HUES48 (cell line): Measurements from ENCODE around the gene AGMO.
A peak's percentile ranks its signal among the peaks of the same experiment; 100 is the strongest.

Source experiments
- H3K27ac ChIP-seq: one replicate; pipeline ENCODE4 v1.7.0; 2013; ENCODE audit warnings: low read depth, low read length, inconsistent platforms
- H3K27me3 ChIP-seq: 2 replicates; pipeline ENCODE4 v1.6.1; 2013; ENCODE audit warnings: mild to moderate bottlenecking, low read length; ENCODE audit not compliant: control insufficient read depth, insufficient read depth
- H3K36me3 ChIP-seq: 2 replicates; pipeline ENCODE4 v1.6.1; 2013; ENCODE audit warnings: low read length; ENCODE audit not compliant: control insufficient read depth, insufficient read depth
- H3K4me1 ChIP-seq: 2 replicates; pipeline ENCODE4 v1.6.1; 2013; ENCODE audit warnings: mild to moderate bottlenecking, low read length; ENCODE audit not compliant: control insufficient read depth, insufficient read depth
- H3K4me3 ChIP-seq: 2 replicates; pipeline ENCODE4 v1.5.1; 2013; ENCODE audit warnings: mild to moderate bottlenecking, low read depth, low read length
- H3K9ac ChIP-seq: 2 replicates; pipeline ENCODE4 v1.6.1; 2013; ENCODE audit warnings: mild to moderate bottlenecking, low read depth, low read length, moderate library complexity
- H3K9me3 ChIP-seq: 2 replicates; pipeline ENCODE4 v1.6.1; 2013; ENCODE audit warnings: low read length; ENCODE audit not compliant: control insufficient read depth, insufficient read depth

The AGMO gene

DNA sequence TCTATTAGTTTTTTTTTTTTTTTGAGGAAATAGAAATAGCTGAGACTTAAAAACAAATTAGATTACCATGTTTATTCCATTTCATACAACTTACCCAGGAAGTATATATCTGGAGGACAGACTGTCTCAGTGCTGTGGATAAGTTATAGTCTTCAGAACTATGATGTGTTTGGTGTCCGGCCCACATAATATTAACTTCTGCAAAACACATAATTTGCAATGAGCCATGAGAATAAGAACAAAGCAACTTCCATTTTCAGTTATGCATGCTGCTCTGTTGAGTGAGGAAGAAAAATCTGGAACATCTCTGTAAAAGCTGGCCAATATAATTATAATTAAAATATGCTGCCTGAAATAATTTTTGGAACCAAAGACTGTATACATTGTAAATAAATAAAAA is 130.9 kb downstream of the AGMO start:
- no peaks in the 10 kb centered on the region for H3K9me3 ChIP-seq
- H3K9ac ChIP-seq: no peak overlapping the region
- H3K27ac ChIP-seq: no peak overlapping the region
- H3K27me3 ChIP-seq: no peaks in the 10 kb centered on the region
- H3K36me3 ChIP-seq: no peaks in the 10 kb centered on the region
- H3K4me3 ChIP-seq: no peak overlapping the region
- no peaks in the 10 kb centered on the region for H3K4me1 ChIP-seq

DNA sequence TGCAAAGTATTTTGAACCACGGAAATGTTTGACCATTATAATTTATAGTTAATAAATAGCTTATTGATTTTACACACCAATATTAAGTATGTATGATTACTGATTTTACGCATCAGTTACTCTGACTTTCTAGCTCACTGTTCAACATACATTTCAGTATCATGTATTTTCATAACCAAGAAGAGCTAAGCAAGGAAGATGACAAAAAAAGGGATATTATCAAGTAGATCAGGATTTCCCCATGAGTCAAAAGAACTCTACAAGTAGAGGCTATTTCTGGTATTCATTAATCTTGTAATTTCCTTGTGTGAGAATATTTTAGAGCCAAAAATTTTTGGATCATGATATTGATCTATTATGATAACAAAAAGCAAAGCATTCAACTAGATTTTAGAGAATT is 131.6 kb downstream of the AGMO start:
- Histone ChIP-seq H3K27ac (no peak overlapping the region), H3K9me3 (no peaks in the 10 kb centered on the region), H3K4me1 (no peaks in the 10 kb centered on the region), H3K27me3 (no peaks in the 10 kb centered on the region), H3K9ac (no peak overlapping the region), H3K4me3 (no peak overlapping the region), H3K36me3 (no peaks in the 10 kb centered on the region)

DNA sequence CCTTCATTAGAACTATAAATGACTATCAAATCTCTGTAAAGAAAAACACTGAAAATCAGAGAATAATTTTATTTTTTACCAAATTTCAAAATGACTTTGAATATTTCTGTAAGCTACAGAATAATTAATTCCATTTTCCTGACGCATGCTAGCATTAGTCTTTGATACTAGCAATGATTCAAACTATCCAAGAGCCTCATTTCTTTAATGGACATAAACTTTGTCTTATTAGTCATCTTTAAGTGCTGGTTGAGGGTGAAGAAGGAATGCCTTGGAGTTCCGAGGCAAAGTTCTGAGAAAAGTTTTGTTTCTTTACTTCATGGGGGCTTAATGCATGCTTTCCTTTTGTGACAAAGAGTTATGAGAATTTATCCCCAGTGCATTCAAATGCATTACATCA is 137.3 kb downstream of the AGMO start:
- Histone ChIP-seq H3K27me3 (no peaks in the 10 kb centered on the region), H3K9ac (no peak overlapping the region), H3K4me3 (no peak overlapping the region), H3K27ac (no peak overlapping the region), H3K4me1 (no peaks in the 10 kb centered on the region), H3K9me3 (no peaks in the 10 kb centered on the region), H3K36me3 (no peaks in the 10 kb centered on the region)

DNA sequence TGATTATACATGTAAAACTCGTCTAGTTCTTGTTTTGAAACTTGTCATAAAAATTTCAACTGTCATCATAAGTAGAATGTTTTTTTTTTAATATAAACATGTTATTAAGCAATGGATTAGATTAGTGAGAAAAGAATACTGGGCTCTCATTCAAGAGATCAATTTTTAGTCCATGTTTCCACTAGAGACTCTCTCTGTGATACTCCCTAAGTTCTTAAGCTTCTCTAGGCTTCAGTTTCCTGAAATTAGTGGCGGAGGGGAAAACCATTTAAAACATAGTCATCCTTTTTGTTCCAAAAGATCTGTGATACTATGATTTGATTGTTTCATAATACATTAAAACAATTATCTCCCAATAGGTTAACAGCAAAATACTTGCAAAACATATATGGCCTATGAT is 142.2 kb downstream of the AGMO start:
- Histone ChIP-seq H3K9me3 (peaks cover 5% of the 10 kb centered on the region; the same call in 1 of the 2 replicates), H3K27me3 (no peaks in the 10 kb centered on the region), H3K9ac (no peak overlapping the region), H3K36me3 (no peaks in the 10 kb centered on the region), H3K4me3 (no peak overlapping the region), H3K4me1 (no peaks in the 10 kb centered on the region), H3K27ac (no peak overlapping the region)

DNA sequence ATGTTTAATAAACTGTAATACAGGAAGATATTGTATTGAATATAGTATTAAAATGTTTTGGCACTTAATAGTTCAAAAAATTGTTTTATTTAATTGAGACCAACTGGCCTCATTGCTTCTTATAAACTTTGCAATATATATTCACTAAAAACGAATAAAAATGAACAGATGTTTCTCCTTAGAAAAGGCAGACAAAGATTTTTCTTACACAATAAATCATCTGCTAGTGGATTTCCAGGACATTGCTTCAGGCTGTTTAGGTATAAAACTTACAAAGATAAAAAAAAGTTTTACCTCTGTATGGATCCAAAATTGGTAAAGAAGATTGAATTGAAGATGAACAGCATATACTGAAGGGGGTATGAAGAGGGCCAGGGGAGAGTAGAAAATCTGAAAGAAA is 143.6 kb downstream of the AGMO start:
- H3K4me1 ChIP-seq: no peaks in the 10 kb centered on the region
- no peaks in the 10 kb centered on the region for H3K27me3 ChIP-seq
- H3K27ac ChIP-seq: no peak overlapping the region
- no peaks in the 10 kb centered on the region for H3K36me3 ChIP-seq
- no peak overlapping the region for H3K4me3 ChIP-seq
- peaks cover 9% of the 10 kb centered on the region; the same call in 1 of the 2 replicates for H3K9me3 ChIP-seq
- no peak overlapping the region for H3K9ac ChIP-seq

DNA sequence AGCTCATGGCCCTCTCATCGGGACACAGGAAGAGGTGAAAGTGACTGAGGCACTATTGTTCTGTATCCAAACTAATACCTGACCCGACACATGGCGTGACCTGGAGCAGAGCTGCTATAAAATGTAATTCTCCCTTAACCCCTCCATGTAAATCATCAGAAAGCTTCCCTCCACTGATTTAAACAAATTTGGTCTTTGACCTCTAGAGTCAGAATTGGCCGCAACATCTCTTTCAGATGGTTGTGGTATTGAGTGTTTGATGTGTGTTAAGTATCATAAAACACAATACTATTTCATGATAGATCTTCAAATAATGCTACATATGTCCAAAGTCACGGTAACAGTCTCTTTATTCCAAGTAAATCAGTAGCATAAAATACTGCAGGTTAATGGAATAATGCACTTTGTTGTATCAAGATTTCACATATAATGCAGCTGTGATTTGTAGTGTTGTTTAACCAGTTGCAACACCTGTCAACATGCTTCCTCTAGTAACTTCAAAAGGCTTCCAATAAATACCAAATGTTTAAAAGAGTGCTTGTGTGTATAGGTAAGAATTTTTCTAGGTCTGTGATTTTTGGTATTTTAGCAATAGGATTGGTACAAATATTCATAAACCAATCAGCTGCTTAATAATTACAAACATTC is 144.3 kb downstream of the AGMO start:
- no peak overlapping the region for H3K27ac ChIP-seq
- H3K4me1 ChIP-seq: no peaks in the 10 kb centered on the region
- peaks cover 9% of the 10 kb centered on the region; the same call in 1 of the 2 replicates for H3K9me3 ChIP-seq
- H3K9ac ChIP-seq: no peak overlapping the region
- H3K4me3 ChIP-seq: no peak overlapping the region
- no peaks in the 10 kb centered on the region for H3K27me3 ChIP-seq
- no peaks in the 10 kb centered on the region for H3K36me3 ChIP-seq

DNA sequence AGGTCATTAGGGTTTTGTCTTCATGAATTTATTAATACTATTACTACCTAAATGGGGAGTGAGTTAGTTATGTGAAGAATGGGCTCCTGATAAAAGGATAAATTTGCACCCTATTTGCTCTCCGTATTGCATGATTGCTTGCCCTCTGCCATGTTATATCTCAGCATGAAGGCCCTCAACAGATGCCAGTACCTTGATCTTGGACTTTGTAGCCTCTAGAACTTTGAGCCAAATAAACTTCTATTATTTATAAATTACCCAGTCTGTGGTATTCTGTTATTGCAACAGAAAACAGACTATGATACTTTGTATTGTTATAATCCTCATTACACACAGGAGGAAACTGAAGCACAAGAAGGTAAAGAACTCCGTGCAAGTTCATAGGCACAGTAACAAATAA is 150.8 kb downstream of the AGMO start:
- Histone ChIP-seq H3K27me3 (no peaks in the 10 kb centered on the region), H3K4me3 (no peak overlapping the region), H3K9me3 (peaks cover 9% of the 10 kb centered on the region; the same call in 1 of the 2 replicates), H3K36me3 (no peaks in the 10 kb centered on the region), H3K9ac (no peak overlapping the region), H3K4me1 (no peaks in the 10 kb centered on the region), H3K27ac (no peak overlapping the region)

DNA sequence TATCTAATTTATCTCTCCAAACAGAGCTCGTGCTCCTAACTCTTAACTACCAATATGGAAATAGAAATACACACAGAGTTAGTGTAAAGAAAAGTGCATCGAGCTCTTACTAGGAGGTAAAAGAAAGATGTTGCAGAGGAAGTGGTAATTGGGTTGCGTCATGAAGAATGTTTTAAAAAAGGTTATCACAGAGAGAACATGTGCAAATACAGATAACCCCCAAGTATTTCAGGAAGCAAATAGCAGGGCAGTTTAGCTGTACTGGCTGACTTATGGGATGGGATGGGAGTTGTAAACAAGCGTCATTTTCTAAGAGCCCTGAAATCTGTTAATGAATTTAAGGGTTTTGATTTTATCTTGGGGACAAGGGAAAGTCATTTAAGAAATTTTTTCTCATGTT is 153.9 kb downstream of the AGMO start:
- Histone ChIP-seq H3K36me3 (no peaks in the 10 kb centered on the region), H3K4me1 (peaks cover 4% of the 10 kb centered on the region), H3K27me3 (no peaks in the 10 kb centered on the region), H3K9me3 (no peaks in the 10 kb centered on the region), H3K27ac (no peak overlapping the region), H3K9ac (no peak overlapping the region), H3K4me3 (no peak overlapping the region)

DNA sequence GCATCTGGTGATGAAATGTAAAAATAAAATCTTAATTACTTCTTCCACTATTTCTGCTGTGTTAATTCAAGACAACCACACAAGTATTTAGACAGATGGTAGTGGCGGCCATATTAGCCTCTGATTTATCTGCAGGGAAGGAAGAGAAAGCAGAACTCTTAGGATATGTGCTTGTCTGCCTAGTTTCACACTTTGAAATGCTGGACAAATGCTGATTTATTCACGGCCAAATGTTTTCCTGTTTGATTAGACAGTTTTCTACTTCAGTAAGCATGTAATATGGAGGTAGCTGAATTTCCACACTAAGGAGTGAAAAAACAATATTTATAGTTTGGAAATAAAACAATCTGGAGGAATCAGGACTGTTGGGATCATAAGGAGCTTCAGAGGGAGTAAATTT is 158.1 kb downstream of the AGMO start:
- H3K4me3 ChIP-seq: no peak overlapping the region
- H3K36me3 ChIP-seq: no peaks in the 10 kb centered on the region
- H3K27me3 ChIP-seq: no peaks in the 10 kb centered on the region
- H3K9me3 ChIP-seq: no peaks in the 10 kb centered on the region
- H3K27ac ChIP-seq: no peak overlapping the region
- H3K4me1 ChIP-seq: peaks cover 8% of the 10 kb centered on the region
- no peak overlapping the region for H3K9ac ChIP-seq

DNA sequence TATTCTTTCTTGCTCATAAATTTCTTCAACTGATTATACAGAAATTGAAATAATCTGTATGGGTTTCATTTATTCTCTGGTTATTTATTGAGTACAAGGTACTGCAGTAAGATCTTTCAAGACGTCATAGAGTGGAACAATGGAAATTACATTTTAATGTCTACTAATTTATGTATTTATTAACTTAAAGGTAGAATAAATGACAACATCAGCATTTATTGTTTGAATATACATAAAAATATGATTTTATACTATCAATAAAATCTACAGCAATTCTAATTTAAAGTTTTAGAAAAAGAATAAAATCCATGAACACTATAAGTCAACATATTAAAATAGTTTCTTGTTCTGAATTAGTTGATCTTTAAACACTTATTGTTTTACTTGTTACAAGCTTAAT is 158.5 kb downstream of the AGMO start:
- H3K27ac ChIP-seq: no peak overlapping the region
- no peaks in the 10 kb centered on the region for H3K36me3 ChIP-seq
- H3K9me3 ChIP-seq: no peaks in the 10 kb centered on the region
- no peaks in the 10 kb centered on the region for H3K27me3 ChIP-seq
- peaks cover 8% of the 10 kb centered on the region for H3K4me1 ChIP-seq
- no peak overlapping the region for H3K4me3 ChIP-seq
- H3K9ac ChIP-seq: no peak overlapping the region

DNA sequence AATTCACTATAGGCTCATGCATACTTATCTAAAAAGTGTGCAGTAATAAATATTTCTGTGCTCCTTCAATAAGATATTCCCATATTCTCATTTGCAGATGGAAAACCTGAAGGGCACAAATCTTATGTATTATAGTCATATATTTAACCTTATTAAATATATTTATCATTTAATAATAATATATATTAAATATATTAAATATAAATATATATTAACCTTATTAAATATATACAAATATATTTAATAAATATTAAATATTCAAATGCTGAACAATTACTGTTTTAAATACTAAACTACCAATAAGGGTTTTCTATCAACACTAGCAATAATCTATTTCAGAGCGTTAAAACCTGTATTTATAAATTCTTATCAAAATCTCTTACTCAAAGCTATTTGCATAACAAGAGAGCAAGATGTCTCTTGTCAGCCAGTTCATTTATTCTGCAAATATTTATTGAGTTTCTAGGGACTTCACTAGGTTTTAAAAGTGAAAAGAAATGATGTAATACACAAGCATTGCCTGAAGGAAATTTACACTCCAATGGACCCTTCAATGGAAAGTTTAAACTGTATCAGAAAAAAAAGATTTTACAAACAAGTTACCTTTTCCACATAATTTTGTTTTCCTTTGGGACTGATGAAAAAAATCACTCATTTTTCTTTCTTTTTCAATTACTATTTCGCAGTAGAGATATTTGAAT is 159.2 kb downstream of the AGMO start:
- no peaks in the 10 kb centered on the region for H3K36me3 ChIP-seq
- H3K27me3 ChIP-seq: no peaks in the 10 kb centered on the region
- peak overlapping the region; percentile 15; the same call in 1 of the 2 replicates for H3K4me3 ChIP-seq
- peaks cover 8% of the 10 kb centered on the region for H3K4me1 ChIP-seq
- no peak overlapping the region for H3K27ac ChIP-seq
- no peak overlapping the region for H3K9ac ChIP-seq
- no peaks in the 10 kb centered on the region for H3K9me3 ChIP-seq
